Heart right ventricle (tissue), 16 donors: ENCODE measurements around the gene AFDN. TPM values are rescaled to one million over a fixed set of nuclear protein-coding genes. Genes with fewer than 3 reads are reported as not detected.

Experiments
- ATAC-seq, 8 donors: fragments of 200-7000 bp; cut with Tn5 transposase; one replicate each; pipeline ENCODE4 v1.9.1; 2020; ENCODE audit warnings: mild to moderate bottlenecking in 8 of 8, moderate library complexity in 8 of 8, moderate number of reproducible peaks in 1 of 8
- DNase-seq, 2 donors: peaks; one replicate each; pipeline ENCODE4 v3.0.0-alpha.2; 2020
- H3K27ac ChIP-seq, 10 donors: fragments of 200-600 bp; sonication (generic) in 2 of 10; one replicate each; pipeline versions ENCODE4 v1.5.0 to v1.8.0; 2020 to 2022; ENCODE audit warnings: mild to moderate bottlenecking in 3 of 10
- H3K27me3 ChIP-seq, 7 donors: fragments of 200-600 bp; one replicate each; pipeline ENCODE4 v1.8.0; 2021 to 2022; ENCODE audit warnings: mild to moderate bottlenecking in 2 of 7
- H3K36me3 ChIP-seq, 9 donors: fragments of 200-600 bp; sonication (generic) in 1 of 9; one replicate each; pipeline versions ENCODE4 v1.5.0 to v1.8.0; 2020 to 2022; ENCODE audit warnings: mild to moderate bottlenecking in 2 of 9
- H3K4me1 ChIP-seq, 9 donors: fragments of 200-600 bp; sonication (generic) in 1 of 9; one replicate each; pipeline versions ENCODE4 v1.5.0 to v1.8.0; 2020 to 2022; ENCODE audit warnings: mild to moderate bottlenecking in 4 of 9
- H3K4me3 ChIP-seq, 10 donors: fragments of 200-600 bp; sonication (generic) in 2 of 10; one replicate each; pipeline versions ENCODE4 v1.5.0 to v1.8.0; 2020 to 2022; ENCODE audit warnings: mild to moderate bottlenecking in 7 of 10, moderate library complexity in 2 of 10
- H3K9me3 ChIP-seq, 11 donors: fragments of 200-600 bp in 10 of 11; sonication (generic) in 2 of 11; one replicate each; pipeline versions ENCODE4 v1.5.0 to v1.8.0; 2013 to 2022; ENCODE audit warnings: mild to moderate bottlenecking in 2 of 11, control low read depth in 1 of 11, moderate library complexity in 1 of 11
- WGBS, 2 donors: extraction: QIAGEN DNeasy Blood & Tissue Kit; methylation state at CpG; one replicate each; pipeline ENCODE4 v1.1.7; 2013; ENCODE audit warnings: inconsistent platforms in 1 of 2; 5-methylcytosine and 5-hydroxymethylcytosine counted together
- intact Hi-C, 10 donors: fragments of 100-400 bp; cut with DNase I; formaldehyde crosslinking; loops; one replicate each; pipeline versions ENCODE4 v1.11.1 to v1.14.2; 2022
- polyA plus RNA-seq, 2 donors: library from polyadenylated mRNA; stranded (reverse); fragments of 200-250 nt; gene quantifications; one replicate each; pipeline ENCODE4 v1.2.3, GENCODE V29; 2013
- total RNA-seq, 10 donors: library from RNA; stranded (reverse); fragmentation: NEBNext Ultra II Directional in 3 of 10; extraction: Animal tissue kit (Norgen Biotek cat#: 25700) in 3 of 10; gene quantifications; one replicate each; pipeline versions ENCODE4 v1.2.1 to v1.2.4, GENCODE V29; 2021 to 2023
- TF ChIP-seq, protein P1 (sequence below), 9 donors: fragments of 200-600 bp; sonication (generic) in 2 of 9; IDR thresholded peaks; one replicate each; pipeline versions ENCODE4 v1.5.0 to v1.8.0; 2021 to 2022; ENCODE audit warnings: antibody characterized with exemption in 9 of 9, mild to moderate bottlenecking in 5 of 9, moderate library complexity in 1 of 9
- donor health status: Arrhythmogenic right ventricular cardiomyopathy.
- donor health status: ischemic (EF 13 %, LVEDD 7.1; RV severe dilation, severe dysfunction).
- donor health status: healthy with polysubstance abuse.
- donor health status: DM: no; HTN: yes; CAD: no.
- donor health status: DM: no; HTN: no; CAD: no.
- donor health status: ischemic (EF 25% LVEDD 6.9; RV normal size, moderate dysfunction).
- donor health status: ischemic (EF 25% LVEDD 5.7; RV mildly dilated, moderate dysfunction).
- donor health status: healthy.
- donor health status: DM: yes; HTN: yes; CAD: no.
- donor health status: Ischemic cardiomyopathy.
- donor health status: ischemic (EF 35%, LVEDD 5.7; RV mildly dilated, moderate dysfunction).
- donor health status: nonischemic (EF 11% LVEDD 7.7; RV severe dilation, severe dysfunction).
- donor health status: DM: yes; HTN: yes; CAD: no.
- donor health status: PGD.
- donor health status: ischemic (EF 29% LVEDD 5.4; RV normal size, mild dysfunction).
- donor health status: nonischemic (EF 23%, LVEDD 6.1; RV moderate dilation, normal function).

The AFDN gene
- total and polyA plus RNA-seq, 12 donors: 17.4 to 79.9 (median 58.0) TPM

GRCh38 chr6:167980911-167981580 is 154.3 kb downstream of the AFDN start:
- ATAC-seq (no peak), DNase-seq (no peak)
- no peaks in the 10 kb centered on the region for H3K27me3 ChIP-seq
- intact Hi-C loops: no loop called here
- no peak overlapping the region for H3K27ac ChIP-seq
- no peaks in the 10 kb centered on the region for H3K9me3 ChIP-seq
- TF ChIP-seq, protein P1, sequence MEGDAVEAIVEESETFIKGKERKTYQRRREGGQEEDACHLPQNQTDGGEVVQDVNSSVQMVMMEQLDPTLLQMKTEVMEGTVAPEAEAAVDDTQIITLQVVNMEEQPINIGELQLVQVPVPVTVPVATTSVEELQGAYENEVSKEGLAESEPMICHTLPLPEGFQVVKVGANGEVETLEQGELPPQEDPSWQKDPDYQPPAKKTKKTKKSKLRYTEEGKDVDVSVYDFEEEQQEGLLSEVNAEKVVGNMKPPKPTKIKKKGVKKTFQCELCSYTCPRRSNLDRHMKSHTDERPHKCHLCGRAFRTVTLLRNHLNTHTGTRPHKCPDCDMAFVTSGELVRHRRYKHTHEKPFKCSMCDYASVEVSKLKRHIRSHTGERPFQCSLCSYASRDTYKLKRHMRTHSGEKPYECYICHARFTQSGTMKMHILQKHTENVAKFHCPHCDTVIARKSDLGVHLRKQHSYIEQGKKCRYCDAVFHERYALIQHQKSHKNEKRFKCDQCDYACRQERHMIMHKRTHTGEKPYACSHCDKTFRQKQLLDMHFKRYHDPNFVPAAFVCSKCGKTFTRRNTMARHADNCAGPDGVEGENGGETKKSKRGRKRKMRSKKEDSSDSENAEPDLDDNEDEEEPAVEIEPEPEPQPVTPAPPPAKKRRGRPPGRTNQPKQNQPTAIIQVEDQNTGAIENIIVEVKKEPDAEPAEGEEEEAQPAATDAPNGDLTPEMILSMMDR (IDR thresholded peaks at IDR 0.05): no peak
- H3K4me1 ChIP-seq: peaks cover 0 to 7% (median 0%) of the 10 kb centered on the region in 9 donors
- WGBS, 2 donors: 66 to 76% methylated on average over 3 of the region's 3 CpGs
- no peak overlapping the region for H3K4me3 ChIP-seq
- H3K36me3 ChIP-seq: no peaks in the 10 kb centered on the region

DNA sequence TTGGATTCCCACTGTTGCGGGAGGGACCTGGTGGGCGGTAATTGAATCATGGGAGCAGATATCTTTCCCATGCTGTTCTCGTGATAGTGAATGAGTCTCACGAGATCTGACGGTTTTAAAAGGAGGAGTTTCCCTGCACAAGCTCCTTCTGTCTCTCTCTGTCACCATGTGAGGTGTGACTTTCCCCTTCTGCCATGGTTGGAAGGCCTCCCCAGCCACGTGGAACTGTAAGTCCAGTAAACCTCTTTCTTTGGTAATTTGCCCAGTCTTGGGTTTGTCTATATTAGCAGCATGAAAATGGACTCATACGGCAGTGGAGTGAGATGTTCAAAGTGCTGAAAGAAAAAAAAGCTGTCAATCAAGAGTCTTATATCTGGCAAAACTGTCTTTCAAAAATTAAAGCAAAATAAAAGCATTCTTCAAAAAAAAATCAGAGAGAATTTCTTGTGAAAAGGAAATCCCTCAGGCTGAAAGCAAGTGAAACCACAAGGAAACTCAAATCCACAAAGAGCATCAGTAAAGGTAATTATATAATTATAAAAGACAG is 155.3 kb downstream of the AFDN start:
- Histone ChIP-seq H3K4me1 (peaks cover 0 to 7% (median 0%) of the 10 kb centered on the region in 9 donors), H3K27ac (no peak overlapping the region), H3K36me3 (no peaks in the 10 kb centered on the region), H3K27me3 (no peaks in the 10 kb centered on the region), H3K4me3 (no peak overlapping the region), H3K9me3 (no peaks in the 10 kb centered on the region)
- 80 to 83% methylated on average over 7 of the region's 7 CpGs for WGBS, 2 donors
- intact Hi-C loops: no loop called here
- no peak for DNase-seq
- TF ChIP-seq, protein P1 (IDR thresholded peaks at IDR 0.05): no peak
- ATAC-seq: no peak

DNA sequence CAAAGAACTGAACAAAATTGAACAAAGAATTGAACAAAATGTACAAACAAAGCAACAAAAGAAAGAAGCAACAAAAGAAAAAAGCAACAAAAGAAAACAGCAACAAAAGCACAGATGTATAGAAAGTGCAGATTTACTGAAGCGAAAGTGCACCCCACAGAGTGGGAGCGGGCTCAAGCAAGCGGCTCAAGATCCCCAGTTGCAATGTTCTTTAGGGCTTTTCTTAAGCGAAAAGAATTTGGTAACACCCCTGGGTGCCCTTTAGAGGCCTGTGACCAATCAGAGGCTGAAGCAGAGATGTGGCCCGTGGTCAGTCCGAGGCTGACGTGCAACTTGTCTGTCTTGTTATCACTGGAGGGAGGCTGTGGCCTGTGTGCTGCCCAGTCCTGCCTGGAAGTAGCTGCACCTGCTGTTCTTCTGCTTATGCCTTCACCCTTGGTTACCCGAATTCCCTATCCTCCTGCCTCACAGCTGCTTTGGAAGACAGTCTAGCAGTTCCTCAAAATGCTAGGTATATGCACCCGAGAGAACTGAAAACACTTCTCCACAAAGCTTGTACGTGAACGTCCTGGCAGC is 157.5 kb downstream of the AFDN start:
- Histone ChIP-seq H3K4me3 (no peak overlapping the region), H3K4me1 (peaks cover 0 to 26% (median 0%) of the 10 kb centered on the region in 9 donors), H3K27me3 (no peaks in the 10 kb centered on the region), H3K27ac (no peak overlapping the region), H3K9me3 (no peaks in the 10 kb centered on the region), H3K36me3 (no peaks in the 10 kb centered on the region)
- DNase-seq (no peak), ATAC-seq (no peak)
- TF ChIP-seq, protein P1 (IDR thresholded peaks at IDR 0.05): no peak
- intact Hi-C loops: no loop called here
- 91 to 93% methylated on average over 11 of the region's 11 CpGs for WGBS, 2 donors

DNA sequence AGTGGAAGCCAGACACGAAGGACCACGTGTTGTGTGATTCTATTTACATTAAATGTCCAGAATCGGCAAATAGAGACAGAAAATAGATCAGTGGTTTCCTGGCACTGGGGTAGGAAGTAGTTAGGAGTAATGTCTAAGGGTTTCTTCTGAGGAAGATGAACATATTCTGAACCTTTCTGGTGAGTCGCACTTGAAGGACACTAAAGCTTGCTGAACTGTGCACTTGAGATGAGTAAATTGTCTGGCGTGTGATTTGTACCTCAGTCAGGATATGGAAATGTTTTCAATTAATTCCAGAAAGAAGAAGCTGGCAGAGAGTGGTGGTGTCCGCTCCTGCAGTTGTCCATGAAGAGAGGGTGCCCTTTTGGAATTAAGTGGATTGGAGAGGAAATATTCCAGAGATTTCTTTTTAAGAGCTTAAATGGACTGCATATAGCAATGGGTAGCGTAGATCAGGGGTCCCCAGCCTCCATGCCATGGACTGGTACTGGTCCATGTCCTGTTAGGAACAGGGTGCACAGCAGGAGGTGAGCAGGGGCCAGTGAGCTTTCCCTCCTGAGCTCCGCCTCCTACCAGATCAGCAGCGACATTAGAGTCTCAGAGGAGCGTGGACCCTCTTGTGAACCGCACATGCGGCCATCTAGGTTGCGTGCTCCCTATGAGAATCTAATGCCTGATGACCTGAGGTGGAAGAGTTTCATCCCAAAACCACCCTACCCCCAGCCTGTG is 158.3 kb downstream of the AFDN start:
- ATAC-seq: no peak

More for the DNA sequence above, 158.3 kb downstream of the AFDN start:
- H3K27me3 ChIP-seq: no peaks in the 10 kb centered on the region
- WGBS, 2 donors: 90 to 98% methylated on average over 13 of the region's 13 CpGs
- no peaks in the 10 kb centered on the region for H3K36me3 ChIP-seq
- intact Hi-C loops: loop anchor here in 1 of 10 donors (5.0 kb wide), 1 partner anchor 47 kb away; no protein-coding TSS in a partner anchor
- no peak for DNase-seq
- TF ChIP-seq, protein P1 (IDR thresholded peaks at IDR 0.05): no peak
- no peaks in the 10 kb centered on the region for H3K9me3 ChIP-seq
- peaks cover 0 to 26% (median 0%) of the 10 kb centered on the region in 9 donors for H3K4me1 ChIP-seq
- H3K4me3 ChIP-seq: no peak overlapping the region
- no peak overlapping the region for H3K27ac ChIP-seq
